HepG2 (cell line): ENCODE results near the gene REEP3. TPM values are rescaled to one million over a fixed set of nuclear protein-coding genes. Genes with fewer than 3 reads are reported as not detected.

Experiments
- ATAC-seq: fragments of 200-7000 bp; cut with Tn5 transposase; 3 replicates; pipeline ENCODE4 v1.9.1; 2020; ENCODE audit warnings: mild to moderate bottlenecking, moderate library complexity
- BruUV-seq: library from RNA; stranded (reverse); fragments of 400-500 nt; replicated peaks from 2 replicates; lab custom pipeline; 2021; lab: Mats Ljungman, UMichigan
- CTCF ChIA-PET: fragments of 300-600 bp; formaldehyde crosslinking; extraction: SDS; loops from one replicate; lab custom pipeline; 2021; ENCODE audit warnings: low total read pairs, inconsistent platforms, low intra/inter-chr PET ratio; lab: Yijun Ruan, JAX
- POLR2A ChIA-PET: fragments of 350-600 bp; sonication (Branson Sonifier 250); formaldehyde crosslinking; loops from one replicate; lab custom pipeline; 2020; ENCODE audit warnings: antibody characterized with exemption, inconsistent platforms; lab: Yijun Ruan, JAX
- DNase-seq: peaks from one replicate; pipeline ENCODE4 v3.0.0-alpha.2; 2015; ENCODE audit warnings: low spot score
- FAIRE-seq: peaks from 3 replicates; lab custom pipeline; 2011; peaks lifted over from hg19 to GRCh38; lab: Jason Lieb, UNC
- H2AFZ ChIP-seq: one replicate; pipeline ENCODE4 v1.6.1; 2011; ENCODE audit warnings: low read length, inconsistent platforms
- H3K27ac ChIP-seq: fragments of 300-600 bp; 3 replicates; pipeline ENCODE4 v1.8.0; 2011; ENCODE audit warnings: mixed run types, mild to moderate bottlenecking, mixed read lengths, low read length, inconsistent platforms; ENCODE audit not compliant: insufficient read depth; ENCODE audit errors: extremely low read length
- H3K27me3 ChIP-seq, 2 experiments: fragments of 200-600 bp in 1 of 2; 2 replicates in 1 of 2; 3 replicates in 1 of 2; pipeline versions ENCODE4 v1.6.0 to v1.8.0; 2011; ENCODE audit warnings: low read length in 2 of 2, mild to moderate bottlenecking in 2 of 2, moderate library complexity in 2 of 2, inconsistent platforms in 1 of 2; ENCODE audit not compliant: insufficient read depth in 2 of 2, control insufficient read depth in 1 of 2
- H3K36me3 ChIP-seq, 2 experiments: fragments of 200-600 bp in 1 of 2; replicated peaks in 1 of 2; 2 replicates in 1 of 2; 3 replicates in 1 of 2; pipeline versions ENCODE4 v1.5.1 to v1.8.0; 2011; ENCODE audit warnings: low read length in 2 of 2, inconsistent platforms in 1 of 2; ENCODE audit not compliant: insufficient read depth in 2 of 2, control insufficient read depth in 1 of 2
- H3K4me1 ChIP-seq: 2 replicates; pipeline ENCODE4 v1.5.1; 2012; ENCODE audit warnings: low read length, inconsistent platforms; ENCODE audit not compliant: insufficient read depth
- H3K4me2 ChIP-seq: 2 replicates; pipeline ENCODE4 v1.6.0; 2011; ENCODE audit warnings: low read depth, low read length, inconsistent platforms
- H3K4me3 ChIP-seq, 3 experiments: fragments of 200-600 bp in 1 of 3; sonication (generic), shearing (Covaris generic) in 1 of 3; replicated peaks in 1 of 3; 2 replicates each; pipeline ENCODE4 v1.5.1; 2011 to 2016; ENCODE audit warnings: low read length in 3 of 3, inconsistent platforms in 2 of 3, low read depth in 2 of 3, mild to moderate bottlenecking in 2 of 3, control low read depth in 1 of 3, mixed read lengths in 1 of 3; ENCODE audit not compliant: insufficient read depth in 1 of 3
- H3K79me2 ChIP-seq: one replicate; pipeline ENCODE4 v1.6.1; 2011; ENCODE audit warnings: low read length, inconsistent platforms; ENCODE audit not compliant: insufficient read depth
- H3K9ac ChIP-seq: 2 replicates; pipeline ENCODE4 v1.6.0; 2011; ENCODE audit warnings: mild to moderate bottlenecking, low read depth, low read length, inconsistent platforms; ENCODE audit not compliant: insufficient read depth
- H3K9me3 ChIP-seq: 2 replicates; pipeline ENCODE4 v1.5.1; 2012; ENCODE audit warnings: mild to moderate bottlenecking, low read length
- H4K20me1 ChIP-seq: 2 replicates; pipeline ENCODE4 v1.6.0; 2011; ENCODE audit warnings: inconsistent platforms, mild to moderate bottlenecking, low read length, moderate library complexity; ENCODE audit not compliant: insufficient read depth
- ZNF24 ChIP-seq: fragments of 450-650 bp; IDR thresholded peaks from 2 replicates; pipeline ENCODE4 v1.6.1; 2017; ENCODE audit warnings: antibody characterized with exemption, mild to moderate bottlenecking
- ZNF543 ChIP-seq: sonication (generic); formaldehyde crosslinking; IDR thresholded peaks from 2 replicates; pipeline ENCODE4 v1.4.0; 2020; ENCODE audit warnings: mild to moderate bottlenecking, missing genetic modification reagents
- ZNF660 ChIP-seq: sonication (generic); formaldehyde crosslinking; IDR thresholded peaks from 2 replicates; pipeline ENCODE4 v1.5.1; 2020; ENCODE audit warnings: mild to moderate bottlenecking, low read depth, missing genetic modification reagents, borderline replicate concordance
- ZNF7 ChIP-seq: IDR thresholded peaks from 2 replicates; pipeline ENCODE4 v1.6.1; 2016; ENCODE audit warnings: missing biosample characterization, missing genetic modification reagents
- WGBS: methylation state at CpG from one replicate; pipeline ENCODE4 v1.1.6; 2017; ENCODE audit warnings: low lambda C conversion rate; 5-methylcytosine and 5-hydroxymethylcytosine counted together
- in situ Hi-C: cut with HindIII; loops from 2 replicates; pipeline ENCODE4 v1.10.0; 2017; ENCODE audit warnings: low pct_unique_long_range_greater_than_20kb; ENCODE audit not compliant: extremely low pct_ligation_motif_present
- intact Hi-C: fragments of 100-400 bp; cut with micrococcal nuclease; formaldehyde crosslinking; loops from one replicate; pipeline ENCODE4 v1.10.0; 2022; ENCODE audit not compliant: unreplicated experiment
- polyA plus RNA-seq, 8 experiments: library from polyadenylated mRNA; depleted of rRNA in 3 of 8; stranded (reverse) in 7 of 8; unstranded in 1 of 8; fragments of >200 nt; fragmentation: Illumina TruSeq in 4 of 8; extraction: Trizol in 4 of 8; gene quantifications; 2 replicates each; pipeline versions ENCODE4 v1.2.1 to v1.2.3, GENCODE V29; 2011 to 2016; ENCODE audit warnings: low read depth in 4 of 8, missing spikeins in 1 of 8, mixed read lengths in 1 of 8; ENCODE audit not compliant: insufficient read depth in 1 of 8
- total RNA-seq, 5 experiments: library from RNA; depleted of rRNA; stranded (reverse); fragments of >200 nt; fragmentation: Illumina TruSeq; extraction: Trizol; gene quantifications; 2 replicates each; pipeline ENCODE4 v1.2.3, GENCODE V29; 2016; ENCODE audit warnings: low read depth in 1 of 5
- TF ChIP-seq, protein P1 (sequence below): sonication (generic); formaldehyde crosslinking; IDR thresholded peaks from 2 replicates; pipeline ENCODE4 v1.4.0; 2020; ENCODE audit warnings: missing genetic modification reagents

Gene REEP3
- total and polyA plus RNA-seq, 2 of the 13 experiments (the other 11 are each of a cell fraction or from before 2014, with no cell fraction given), result 7.1 to 31.4 TPM

- ChIA-PET POLR2A (no interaction called here), CTCF (no interaction called here)
- Histone ChIP-seq H3K9me3 (no peaks in the 10 kb centered on the region), H3K27me3 (no peaks in the 10 kb centered on the region), H3K4me3 (no peak overlapping the region), H3K79me2 (peaks cover 15% of the 10 kb centered on the region), H4K20me1 (no peaks in the 10 kb centered on the region), H3K36me3 (no peaks in the 10 kb centered on the region), H2AFZ (no peak overlapping the region), H3K4me2 (no peak overlapping the region), H3K4me1 (no peaks in the 10 kb centered on the region), H3K9ac (no peak overlapping the region), H3K27ac (no peak overlapping the region)
- no peak for DNase-seq
- intact Hi-C loops, result no loop called here
- FAIRE-seq, result no peak
- ATAC-seq, result no peak
- TF ChIP-seq ZNF7 (CRISPR knock-in tag) (peak; percentile 78; the same call in 1 of the 2 replicates), ZNF660 (CRISPR knock-in tag) (no peak)
- BruUV-seq, result no TSS peak
- in situ Hi-C loops, result no loop called here
Measured at GRCh38 chr10:63536698-63537097, 15.5 kb downstream of the REEP3 start.

- Histone ChIP-seq H3K9ac (no peak overlapping the region), H3K79me2 (peaks cover 11% of the 10 kb centered on the region), H3K36me3 (no peaks in the 10 kb centered on the region), H2AFZ (no peak overlapping the region), H3K9me3 (no peaks in the 10 kb centered on the region), H3K27me3 (no peaks in the 10 kb centered on the region), H4K20me1 (no peaks in the 10 kb centered on the region), H3K4me2 (no peak overlapping the region), H3K4me1 (no peaks in the 10 kb centered on the region), H3K27ac (no peak overlapping the region), H3K4me3 (no peak overlapping the region)
- in situ Hi-C loops (no loop called here), intact Hi-C loops (no loop called here)
- FAIRE-seq (no peak), DNase-seq (no peak), ATAC-seq (no peak)
- TF ChIP-seq ZNF543 (no peak), ZNF24 (no peak)
- TF ChIP-seq, protein P1, sequence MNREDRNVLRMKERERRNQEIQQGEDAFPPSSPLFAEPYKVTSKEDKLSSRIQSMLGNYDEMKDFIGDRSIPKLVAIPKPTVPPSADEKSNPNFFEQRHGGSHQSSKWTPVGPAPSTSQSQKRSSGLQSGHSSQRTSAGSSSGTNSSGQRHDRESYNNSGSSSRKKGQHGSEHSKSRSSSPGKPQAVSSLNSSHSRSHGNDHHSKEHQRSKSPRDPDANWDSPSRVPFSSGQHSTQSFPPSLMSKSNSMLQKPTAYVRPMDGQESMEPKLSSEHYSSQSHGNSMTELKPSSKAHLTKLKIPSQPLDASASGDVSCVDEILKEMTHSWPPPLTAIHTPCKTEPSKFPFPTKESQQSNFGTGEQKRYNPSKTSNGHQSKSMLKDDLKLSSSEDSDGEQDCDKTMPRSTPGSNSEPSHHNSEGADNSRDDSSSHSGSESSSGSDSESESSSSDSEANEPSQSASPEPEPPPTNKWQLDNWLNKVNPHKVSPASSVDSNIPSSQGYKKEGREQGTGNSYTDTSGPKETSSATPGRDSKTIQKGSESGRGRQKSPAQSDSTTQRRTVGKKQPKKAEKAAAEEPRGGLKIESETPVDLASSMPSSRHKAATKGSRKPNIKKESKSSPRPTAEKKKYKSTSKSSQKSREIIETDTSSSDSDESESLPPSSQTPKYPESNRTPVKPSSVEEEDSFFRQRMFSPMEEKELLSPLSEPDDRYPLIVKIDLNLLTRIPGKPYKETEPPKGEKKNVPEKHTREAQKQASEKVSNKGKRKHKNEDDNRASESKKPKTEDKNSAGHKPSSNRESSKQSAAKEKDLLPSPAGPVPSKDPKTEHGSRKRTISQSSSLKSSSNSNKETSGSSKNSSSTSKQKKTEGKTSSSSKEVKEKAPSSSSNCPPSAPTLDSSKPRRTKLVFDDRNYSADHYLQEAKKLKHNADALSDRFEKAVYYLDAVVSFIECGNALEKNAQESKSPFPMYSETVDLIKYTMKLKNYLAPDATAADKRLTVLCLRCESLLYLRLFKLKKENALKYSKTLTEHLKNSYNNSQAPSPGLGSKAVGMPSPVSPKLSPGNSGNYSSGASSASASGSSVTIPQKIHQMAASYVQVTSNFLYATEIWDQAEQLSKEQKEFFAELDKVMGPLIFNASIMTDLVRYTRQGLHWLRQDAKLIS (CRISPR knock-in tag), result no peak
- CTCF ChIA-PET, result no interaction called here
- POLR2A ChIA-PET, result interaction anchor here (0.6 kb wide), 1 partner anchor 8 kb away, joined by 3 read pairs; no protein-coding TSS in a partner anchor
- BruUV-seq, result no TSS peak
- WGBS, result 96% methylated on average over 3 of the region's 3 CpGs
Measured at GRCh38 chr10:63537536-63537935, 16.3 kb downstream of the REEP3 start.
